Uterus (tissue), 2 donors: ENCODE data around the gene IGSF3.

ENCODE experiments used
- CTCF ChIP-seq, 4 experiments: fragments of 200-600 bp in 2 of 4; fragments of 450-650 bp in 2 of 4; sonication (generic) in 2 of 4; IDR thresholded peaks; one replicate each; pipeline ENCODE4 v1.5.1; 2016 to 2019; ENCODE audit warnings: antibody characterized with exemption in 4 of 4, mild to moderate bottlenecking in 2 of 4, moderate library complexity in 1 of 4
- POLR2A ChIP-seq, 2 donors: fragments of 450-650 bp; IDR thresholded peaks; one replicate each; pipeline ENCODE4 v1.6.1; 2016; ENCODE audit warnings: antibody characterized with exemption in 2 of 2, mild to moderate bottlenecking in 1 of 2, moderate library complexity in 1 of 2

- TF ChIP-seq POLR2A (IDR thresholded peaks at IDR 0.05) (no peak), CTCF (IDR thresholded peaks at IDR 0.05) (no peak)
Observed at GRCh38 chr1:116573431-116574095, 94.0 kb downstream of the IGSF3 start.
